GM18909 (cell line): ENCODE data around the gene GRHL3.
"Not testable (repeated sequence)": the region's sequence is repeated elsewhere in the genome, so short reads cannot be mapped to it uniquely, and the experiment has no call there.

Source experiments
- ATAC-seq: cut with Tn5 transposase; IDR thresholded peaks from one replicate; pipeline ENCODE4 v1.9.1; 2021; ENCODE audit warnings: mild to moderate bottlenecking; ENCODE audit not compliant: unreplicated experiment, poor library complexity

GRHL3 gene

DNA sequence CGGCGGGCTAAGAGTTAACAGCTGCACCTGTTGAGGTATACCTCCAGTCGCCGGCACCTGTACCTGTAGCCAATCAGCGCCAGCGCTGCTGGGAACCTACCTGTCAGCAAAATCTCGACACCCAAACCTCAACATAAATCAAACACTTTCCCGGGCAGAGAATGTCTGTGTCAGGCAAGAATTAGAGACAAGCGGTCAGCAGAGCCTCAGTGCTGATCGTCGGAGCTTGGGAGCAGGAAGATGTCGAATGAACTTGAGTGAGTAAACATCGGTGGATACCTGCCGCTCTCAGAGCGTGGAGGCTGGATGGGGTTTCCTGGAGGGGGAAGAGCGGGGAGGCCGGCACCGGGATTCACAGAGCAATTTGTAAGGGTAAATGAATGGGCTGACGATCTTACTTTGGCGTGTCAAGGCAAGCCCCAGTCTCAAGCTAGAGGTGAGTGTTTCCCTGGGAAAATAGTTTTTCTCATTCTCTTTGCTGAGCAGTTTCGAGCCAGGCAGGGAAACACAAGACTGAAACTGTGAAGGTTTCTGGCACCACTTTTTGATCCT, at the start of gene GRHL3:
TSS of gene GRHL3 (plus strand) at position 46 of the 552 bp plus-strand sequence. CDS start at position 241, 195 bp downstream.
- no peak for ATAC-seq

DNA sequence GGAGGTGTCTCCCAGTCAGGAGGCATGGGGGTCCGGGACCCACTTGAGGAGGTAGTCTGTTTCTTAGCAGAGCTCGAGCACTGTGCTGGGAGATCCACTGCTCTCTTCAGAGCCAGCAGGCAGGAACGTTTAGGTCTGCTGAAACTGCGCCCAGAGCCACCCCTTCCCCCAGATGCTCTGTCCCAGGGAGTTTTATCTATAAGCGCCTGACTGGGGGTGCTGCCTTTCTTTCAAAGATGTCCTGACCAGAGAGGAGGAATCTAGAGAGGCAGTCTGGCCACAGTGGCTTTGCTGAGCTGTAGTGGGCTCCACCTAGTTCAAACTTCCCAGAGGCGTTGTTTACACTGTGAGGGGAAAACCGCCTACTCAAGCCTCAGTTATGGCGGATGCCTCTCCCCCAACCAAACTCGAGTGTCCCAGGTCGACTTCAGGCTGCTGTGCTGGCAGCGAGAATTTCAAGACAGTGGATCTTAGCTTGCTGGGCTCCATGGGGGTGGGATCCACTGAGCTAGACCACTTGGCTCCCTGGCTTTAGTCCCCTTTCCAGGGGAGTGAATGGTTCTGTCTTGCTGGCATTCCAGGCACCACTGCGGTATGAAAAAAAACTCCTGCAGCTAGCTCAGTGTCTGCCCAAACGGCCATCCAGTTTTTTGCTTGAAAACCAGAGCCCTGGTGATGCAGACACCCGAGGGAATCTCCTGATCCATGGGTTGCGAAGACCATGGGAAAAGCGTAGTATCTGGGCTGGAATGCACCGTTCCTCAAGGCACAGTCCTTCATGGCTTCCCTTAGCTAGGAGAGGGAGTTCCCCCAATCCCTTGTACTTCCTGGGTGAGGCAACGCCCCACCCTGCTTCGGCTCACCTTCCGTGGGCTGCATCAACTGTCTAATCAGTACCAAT, 44.7 kb upstream of the GRHL3 start:
- not testable (repeated sequence) for ATAC-seq

DNA sequence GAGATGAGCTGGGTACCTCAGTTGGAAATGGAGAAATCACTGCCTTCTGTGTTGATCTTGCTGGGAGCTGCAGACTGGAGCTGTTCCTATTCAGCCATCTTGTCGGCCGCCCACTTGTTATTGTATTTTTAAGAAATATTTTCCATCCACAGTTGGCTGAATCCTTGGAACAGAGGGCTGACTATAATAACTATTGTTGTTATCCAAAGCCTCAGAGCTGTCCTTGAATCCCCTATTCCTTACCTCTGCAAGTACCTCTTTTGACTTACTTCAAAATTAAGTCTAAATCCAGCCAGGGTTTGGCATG, 44.1 kb upstream of the GRHL3 start:
- no peak for ATAC-seq

DNA sequence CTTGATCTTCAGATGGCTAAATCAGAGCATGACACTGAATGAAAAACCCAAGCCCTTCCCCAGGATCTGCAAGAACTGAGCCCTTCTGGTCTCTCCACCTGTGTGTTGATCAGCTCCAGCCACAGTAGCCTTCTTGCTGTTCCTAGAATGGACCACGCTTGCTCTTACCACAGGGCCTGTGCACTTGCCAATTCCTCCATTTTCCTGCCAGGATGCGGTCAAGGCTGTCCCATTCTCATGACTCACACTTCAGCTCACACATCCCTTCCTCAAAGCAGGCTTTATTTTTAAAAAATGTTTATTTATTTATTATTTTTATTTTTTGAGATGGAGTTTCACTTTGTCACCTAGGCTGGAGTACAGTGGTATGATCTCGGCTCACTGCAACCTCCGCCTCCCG, 43.6 kb upstream of the GRHL3 start:
- ATAC-seq = no peak

DNA sequence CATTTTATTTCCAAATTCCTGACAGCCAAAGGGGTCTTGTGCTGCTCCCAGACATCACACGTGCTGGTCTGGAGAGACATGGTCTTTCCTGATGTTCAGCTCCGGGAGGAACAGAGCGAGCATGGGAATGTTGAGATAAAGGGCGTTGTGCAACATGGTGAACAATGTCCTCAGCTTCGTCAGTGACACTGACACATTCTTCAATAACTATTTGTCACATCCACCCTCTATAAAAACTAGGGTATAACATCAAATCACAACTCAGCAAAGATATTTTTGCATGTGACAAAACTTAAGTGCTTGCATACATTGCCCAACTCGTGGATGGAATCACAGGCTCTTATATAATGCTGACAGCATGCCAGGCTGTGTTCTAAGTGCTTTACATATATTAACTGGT, 42.4 kb upstream of the GRHL3 start:
- ATAC-seq = no peak

DNA sequence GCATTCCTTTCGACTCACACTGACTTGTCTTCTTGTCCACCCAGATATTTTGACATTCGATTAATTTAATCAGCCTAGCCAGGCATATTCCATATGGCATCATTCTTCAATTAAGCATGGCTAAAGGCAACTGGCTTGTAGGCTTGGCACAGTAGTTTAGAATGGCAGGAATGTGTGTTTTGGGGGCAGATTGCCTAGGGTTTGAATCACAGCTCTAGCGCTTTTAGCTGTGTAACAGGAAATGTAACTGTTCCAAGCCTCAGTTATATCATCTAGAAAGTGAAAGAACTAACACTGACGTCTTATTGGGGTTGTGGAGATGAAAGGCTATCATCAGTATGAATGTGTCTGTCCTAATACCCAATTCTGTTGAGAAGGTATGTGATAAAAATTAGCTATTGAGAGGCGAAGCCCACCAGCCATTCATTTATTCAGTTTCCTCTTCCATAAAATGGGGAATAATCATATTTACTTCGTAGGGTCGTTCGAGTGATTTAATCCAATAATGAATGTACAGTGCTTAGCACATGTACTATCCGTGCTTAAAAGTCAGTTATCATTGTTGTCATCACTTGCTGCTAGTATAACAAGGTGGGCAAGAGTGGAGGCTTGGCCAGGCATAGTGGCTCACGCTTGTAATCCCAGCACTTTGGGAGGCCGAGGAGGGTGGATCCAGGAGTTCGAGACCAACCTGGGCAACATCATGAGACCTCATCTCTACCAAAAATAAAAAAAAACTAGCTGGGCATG, 41.6 kb upstream of the GRHL3 start:
- no peak for ATAC-seq

DNA sequence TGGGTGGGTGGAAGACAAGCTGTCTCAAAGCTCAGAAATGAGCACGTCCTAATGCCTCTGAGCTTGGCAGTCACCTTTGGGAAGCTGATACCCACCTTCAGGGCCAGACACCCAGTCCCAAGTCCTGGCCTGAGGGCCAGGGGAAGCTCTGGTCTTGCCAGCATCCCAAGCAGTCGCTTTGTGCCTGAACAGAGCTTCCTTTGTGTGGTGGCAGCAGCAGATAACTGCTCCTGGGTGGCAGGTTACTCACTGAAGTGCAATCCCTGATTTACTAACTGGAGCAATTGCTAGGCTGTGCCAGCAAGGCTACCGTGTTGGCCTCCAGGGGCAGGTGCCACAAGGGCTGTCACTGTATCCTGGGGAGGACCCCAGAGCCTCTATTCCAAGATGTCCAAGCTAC, 40.4 kb upstream of the GRHL3 start:
- ATAC-seq = no peak

DNA sequence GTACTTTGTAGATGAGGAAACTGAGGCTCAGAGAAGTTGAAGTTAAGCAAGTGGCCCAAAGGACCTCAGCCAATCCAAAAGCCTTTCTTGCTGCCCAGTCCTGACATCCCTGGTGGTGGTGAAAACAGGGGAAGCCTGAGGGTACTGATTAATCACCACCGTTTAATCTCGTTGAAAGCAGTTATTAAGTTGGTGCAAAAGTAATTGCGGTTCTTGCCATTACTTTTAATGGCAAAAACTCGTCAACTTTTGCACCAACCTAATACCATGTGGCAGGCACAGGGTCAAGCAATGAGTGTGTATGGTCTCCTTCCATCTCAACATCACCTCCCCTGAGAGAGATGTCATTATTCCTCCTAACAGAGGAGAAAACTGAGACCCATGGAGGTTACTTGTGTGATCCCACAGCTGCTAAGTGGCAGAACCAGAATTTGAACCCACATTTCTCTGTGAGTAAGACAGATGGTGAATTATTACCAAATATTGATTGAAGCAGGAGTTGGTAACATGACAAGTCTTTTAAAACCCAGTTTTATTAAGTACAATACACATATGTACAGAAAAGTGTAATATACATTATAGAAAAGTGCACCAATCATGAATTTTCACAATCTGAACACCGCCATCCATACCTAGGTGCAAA, 39.4 kb upstream of the GRHL3 start:
- no peak for ATAC-seq

DNA sequence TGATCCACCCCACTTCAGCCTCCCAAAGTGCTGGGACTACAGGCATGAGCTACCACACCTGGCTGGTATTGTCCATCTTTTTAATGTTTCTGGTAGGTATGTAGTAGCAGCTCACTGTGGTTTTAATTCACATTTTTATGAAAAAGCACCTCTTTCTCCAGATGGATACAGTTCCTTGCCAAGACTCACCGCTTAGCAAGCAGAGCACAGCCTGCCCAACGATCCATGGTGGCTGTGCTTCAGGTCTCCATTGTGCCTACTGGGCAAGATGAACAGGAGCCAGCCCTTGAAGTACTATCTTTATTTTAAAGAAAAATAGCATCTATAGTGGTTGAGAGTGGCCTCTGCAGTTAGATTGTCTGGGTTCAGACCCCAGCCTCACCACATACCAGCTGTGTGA, 37.6 kb upstream of the GRHL3 start:
- ATAC-seq = no peak

GRCh38 chr1:24282491-24282890, 36.7 kb upstream of the GRHL3 start:
- ATAC-seq = no peak

GRCh38 chr1:24283326-24284155, 35.6 kb upstream of the GRHL3 start:
- ATAC-seq = no peak

DNA sequence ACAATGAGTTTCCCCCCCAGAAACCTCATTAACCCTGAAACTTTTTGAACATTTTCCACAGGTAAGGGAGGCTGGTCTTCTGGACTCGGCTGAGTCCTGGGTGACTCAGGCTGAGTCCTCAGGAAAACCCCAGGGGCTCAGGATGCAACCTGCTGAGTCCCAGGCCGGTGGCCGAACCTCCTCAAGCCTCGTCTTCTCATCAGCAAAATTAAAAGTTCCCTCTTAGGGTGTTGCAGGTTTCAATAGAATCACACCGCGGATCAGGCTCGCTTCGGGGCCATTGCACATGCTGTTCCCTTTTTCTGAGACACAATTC, 35.0 kb upstream of the GRHL3 start:
- no peak for ATAC-seq

DNA sequence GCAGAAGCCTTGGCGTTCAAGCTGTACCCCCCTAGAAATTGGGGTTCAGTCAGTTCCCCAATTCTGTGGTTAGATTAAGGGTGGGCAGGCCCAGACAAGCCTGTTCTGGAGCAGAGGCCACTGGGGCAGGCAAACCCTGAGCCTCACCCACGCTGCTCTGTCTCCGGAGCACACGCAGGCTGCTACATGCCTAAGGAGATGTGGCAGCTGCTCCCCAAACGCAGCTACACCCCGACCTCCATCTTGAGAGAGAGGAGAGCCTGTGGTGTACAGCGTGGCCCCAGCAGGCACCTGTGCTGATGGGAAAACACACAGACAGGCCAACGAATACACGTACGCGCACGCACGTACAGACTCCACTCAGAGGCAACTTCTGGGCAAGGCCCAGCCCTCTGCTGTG, 33.9 kb upstream of the GRHL3 start:
- ATAC-seq = no peak

GRCh38 chr1:24286246-24287010, 32.7 kb upstream of the GRHL3 start:
- ATAC-seq = no peak

GRCh38 chr1:24287779-24288178, 31.4 kb upstream of the GRHL3 start:
- ATAC-seq = not testable (repeated sequence)

DNA sequence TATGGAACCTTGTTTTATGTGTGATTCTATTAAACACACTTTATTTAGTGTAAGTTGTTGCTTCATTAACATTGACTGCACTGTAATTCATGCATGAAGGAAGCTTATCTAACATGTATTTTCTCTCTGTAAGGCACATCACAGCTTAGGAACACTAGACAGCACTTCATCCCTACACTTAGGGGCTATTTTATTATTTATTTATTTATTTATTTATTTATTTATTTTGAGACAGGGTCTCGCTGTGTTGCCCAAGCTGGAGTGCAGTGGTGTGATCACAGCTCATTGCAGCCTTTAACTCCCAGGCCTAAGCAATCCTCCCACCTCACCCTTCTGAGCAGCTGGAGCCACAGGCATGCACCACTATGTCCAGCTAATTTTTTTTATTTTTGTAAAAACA, 30.7 kb upstream of the GRHL3 start:
- no peak for ATAC-seq

GRCh38 chr1:24289937-24290595, 29.1 kb upstream of the GRHL3 start:
- ATAC-seq = no peak

- no peak for ATAC-seq
Observed at GRCh38 chr1:24290933-24291487, 28.1 kb upstream of the GRHL3 start.

DNA sequence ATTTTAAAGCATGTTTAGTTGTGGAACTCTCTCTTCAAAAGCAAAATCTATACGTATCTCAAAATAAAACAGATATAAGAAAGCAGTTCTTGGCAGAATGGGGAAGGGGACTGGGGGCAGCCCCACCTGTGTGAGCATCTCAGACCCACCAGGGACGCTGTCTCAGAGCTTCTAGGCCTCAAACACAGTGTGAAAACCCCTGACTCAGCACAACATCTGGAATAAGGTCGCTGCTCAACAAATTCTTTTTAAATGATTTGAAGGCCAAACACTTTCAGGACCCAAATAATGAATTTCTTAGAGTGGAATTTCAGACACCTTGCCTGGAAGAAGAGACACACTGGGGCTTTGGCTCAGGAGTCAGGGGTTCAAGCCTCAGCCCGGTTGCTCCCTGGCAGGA, 27.1 kb upstream of the GRHL3 start:
- no peak for ATAC-seq
